GM21390 (cell line): Measurements from ENCODE around the gene SIPA1L3.
"Not testable (repeated sequence)": the region's sequence is repeated elsewhere in the genome, so short reads cannot be mapped to it uniquely, and the experiment has no call there.

ENCODE experiments used
- ATAC-seq: cut with Tn5 transposase; IDR thresholded peaks from one replicate; pipeline ENCODE4 v1.9.1; 2021; ENCODE audit not compliant: unreplicated experiment

Gene SIPA1L3

DNA sequence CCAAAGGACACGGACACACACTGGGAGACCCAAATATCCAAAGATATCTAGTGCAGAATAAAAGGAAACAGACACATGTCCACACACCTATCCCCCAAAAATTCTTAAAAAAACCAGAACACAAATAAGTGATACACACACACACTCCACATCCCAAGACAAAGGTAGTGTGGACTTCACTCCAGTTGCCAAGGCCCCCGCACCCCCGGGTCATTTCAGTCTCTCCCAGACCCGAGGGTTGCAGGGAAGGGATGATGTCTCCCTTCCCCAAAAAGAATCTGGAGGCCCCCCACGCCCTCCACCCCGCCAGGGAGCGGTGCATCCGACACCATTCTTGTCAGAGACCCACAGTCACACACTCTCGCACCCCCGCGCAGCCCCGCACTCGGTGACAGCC, 316.6 kb downstream of the SIPA1L3 start:
- ATAC-seq = no peak

GRCh38 chr19:38224014-38224862, 317.2 kb downstream of the SIPA1L3 start, which contains the start of gene DPF1:
Gene DPF1 (minus strand): TSS chr19:38224222. CDS start chr19:38224142, 80 bp downstream.
- no peak for ATAC-seq

DNA sequence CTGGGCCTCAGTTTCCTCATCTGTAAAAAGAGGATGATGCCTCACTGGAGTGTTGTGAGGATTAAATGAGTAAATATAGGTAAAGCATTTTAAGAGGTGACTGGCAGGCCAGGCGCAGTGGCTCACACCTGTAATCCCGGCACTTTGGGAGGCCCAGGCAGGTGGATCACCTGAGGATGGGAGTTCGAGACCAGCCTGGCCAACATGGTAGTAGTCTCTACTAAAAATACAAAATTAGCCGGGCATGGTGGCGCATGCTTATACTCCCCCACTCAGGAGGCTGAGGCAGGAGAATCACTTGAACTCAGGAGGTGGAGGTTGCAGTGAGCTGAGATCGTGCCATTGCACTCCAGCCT, 317.8 kb downstream of the SIPA1L3 start:
- ATAC-seq = not testable (repeated sequence)

DNA sequence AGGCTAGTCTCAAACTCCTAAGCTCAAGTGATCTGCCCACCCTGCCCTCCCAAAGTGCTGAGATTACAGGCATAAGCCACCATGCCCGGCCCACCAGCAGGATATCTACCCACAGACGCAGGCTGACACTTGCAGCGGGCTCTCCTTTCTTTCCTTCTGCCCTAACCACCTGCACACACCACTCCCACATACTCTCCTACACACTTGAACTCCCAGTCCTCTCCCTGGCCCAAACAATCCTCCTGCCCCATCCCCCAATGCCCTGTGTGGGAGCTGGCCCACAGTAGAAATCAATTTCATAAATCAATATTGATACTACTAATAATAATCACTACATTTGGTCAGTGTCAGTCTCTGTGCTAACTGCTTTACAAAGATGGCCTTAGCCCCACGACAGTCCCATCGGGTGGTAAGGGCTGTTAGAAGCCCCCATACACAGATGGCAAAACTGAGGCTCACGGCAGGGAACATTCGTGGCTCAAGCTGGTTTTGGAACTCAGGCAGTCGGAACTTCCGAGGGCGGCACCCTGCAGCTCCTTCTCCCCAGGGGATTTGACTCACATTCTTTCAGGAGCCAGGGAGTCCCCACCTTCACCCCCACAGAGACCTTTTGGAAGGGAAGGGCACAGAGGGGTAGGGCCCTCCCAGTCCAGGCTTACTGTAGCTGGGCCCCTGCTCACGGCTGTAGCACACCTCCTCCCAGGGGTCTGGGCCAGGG, 320.4 kb downstream of the SIPA1L3 start:
- no peak for ATAC-seq

GRCh38 chr19:38228005-38228377, 321.0 kb downstream of the SIPA1L3 start:
- ATAC-seq = no peak

GRCh38 chr19:38228491-38229439, 321.8 kb downstream of the SIPA1L3 start:
- no peak for ATAC-seq

- ATAC-seq = no peak
Measured at GRCh38 chr19:38229585-38230073, 322.6 kb downstream of the SIPA1L3 start.

DNA sequence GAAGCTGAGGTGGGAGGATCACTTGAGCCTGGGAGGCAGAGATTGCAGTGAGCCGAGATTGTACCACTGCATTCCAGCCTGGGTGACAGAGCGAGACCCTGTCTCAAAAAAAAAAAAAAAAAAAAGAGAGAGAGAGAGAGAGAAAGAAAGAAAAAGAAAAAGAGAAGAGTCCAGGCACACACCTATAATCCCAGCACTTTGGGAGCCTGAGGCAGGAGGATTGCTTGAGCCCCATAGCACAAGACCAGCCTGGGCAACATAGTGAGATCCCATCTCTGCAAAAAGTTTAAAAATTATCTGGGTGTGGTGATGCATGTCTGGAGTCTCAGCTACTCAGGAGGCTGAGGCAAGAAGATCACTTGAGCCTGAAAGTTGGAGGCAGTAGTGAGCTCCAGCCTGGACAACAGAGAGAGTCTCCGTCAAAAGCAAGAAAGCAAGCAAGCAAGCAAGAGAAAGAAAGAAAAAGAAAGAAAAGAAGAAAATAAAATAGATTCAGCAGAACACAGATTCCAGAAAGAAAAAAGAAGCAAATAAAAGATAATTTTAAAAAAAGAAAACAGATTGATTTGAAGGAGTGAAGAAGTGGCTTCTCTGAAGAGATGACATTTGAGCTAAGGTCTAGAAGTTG, 323.6 kb downstream of the SIPA1L3 start:
- not testable (repeated sequence) for ATAC-seq

- no peak for ATAC-seq
Measured at GRCh38 chr19:38231918-38232317, 324.9 kb downstream of the SIPA1L3 start.

GRCh38 chr19:38233740-38234251, 326.8 kb downstream of the SIPA1L3 start:
- no peak for ATAC-seq

DNA sequence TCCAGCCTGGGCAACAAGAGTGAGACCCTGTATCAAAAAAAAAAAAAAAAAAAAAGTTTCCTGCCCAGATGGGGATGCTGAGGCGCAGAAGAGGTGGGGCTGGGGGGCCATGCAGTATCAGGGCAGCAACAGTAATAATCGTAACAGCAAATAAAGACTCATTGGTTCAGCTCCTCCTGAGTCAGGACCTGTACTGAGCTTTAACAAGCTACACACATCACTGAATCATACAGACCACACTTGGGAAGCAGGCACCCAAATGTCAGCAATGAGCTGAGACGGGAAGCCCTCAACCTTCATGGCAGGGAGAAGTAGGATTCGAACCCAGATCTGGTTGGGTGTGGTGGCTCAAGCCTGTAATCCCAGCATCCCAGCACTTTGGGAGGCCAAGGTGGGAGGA, 327.6 kb downstream of the SIPA1L3 start:
- no peak for ATAC-seq

GRCh38 chr19:38239816-38240215, 332.8 kb downstream of the SIPA1L3 start:
- ATAC-seq = no peak

- no peak for ATAC-seq
Measured at GRCh38 chr19:38243279-38243673, 336.3 kb downstream of the SIPA1L3 start.

DNA sequence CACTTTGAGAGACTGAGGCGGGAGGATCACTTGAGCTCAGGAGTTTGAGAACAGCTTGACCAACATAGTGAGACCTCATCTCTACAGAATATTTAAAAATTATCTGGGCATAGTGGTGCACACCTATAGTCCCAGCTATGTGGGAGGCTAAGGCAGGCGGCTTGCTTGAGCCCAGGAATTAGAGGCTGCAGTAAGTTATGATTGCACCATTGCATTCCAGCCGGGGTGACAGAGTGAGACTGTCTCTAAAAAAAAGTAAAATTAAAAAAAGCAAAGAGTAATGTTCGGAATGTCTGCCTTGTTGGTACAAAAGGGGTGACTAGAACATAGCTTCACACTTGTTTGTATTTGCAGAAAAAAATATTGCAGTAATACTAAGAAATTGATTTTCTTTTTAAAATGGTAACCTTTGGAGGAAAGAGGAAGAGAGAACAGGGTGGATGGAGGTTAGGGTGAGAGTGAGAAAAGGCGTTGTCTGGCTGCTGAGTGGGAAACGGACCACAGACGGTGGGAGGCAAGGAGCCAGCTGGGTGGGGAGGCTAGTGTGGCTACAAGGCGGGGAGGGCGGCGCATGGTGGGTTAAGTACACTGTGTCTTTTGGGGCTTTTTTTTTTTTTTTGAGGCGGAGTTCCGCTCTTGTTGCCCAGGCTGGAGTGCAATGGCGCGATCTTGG, 339.0 kb downstream of the SIPA1L3 start:
- no peak for ATAC-seq

DNA sequence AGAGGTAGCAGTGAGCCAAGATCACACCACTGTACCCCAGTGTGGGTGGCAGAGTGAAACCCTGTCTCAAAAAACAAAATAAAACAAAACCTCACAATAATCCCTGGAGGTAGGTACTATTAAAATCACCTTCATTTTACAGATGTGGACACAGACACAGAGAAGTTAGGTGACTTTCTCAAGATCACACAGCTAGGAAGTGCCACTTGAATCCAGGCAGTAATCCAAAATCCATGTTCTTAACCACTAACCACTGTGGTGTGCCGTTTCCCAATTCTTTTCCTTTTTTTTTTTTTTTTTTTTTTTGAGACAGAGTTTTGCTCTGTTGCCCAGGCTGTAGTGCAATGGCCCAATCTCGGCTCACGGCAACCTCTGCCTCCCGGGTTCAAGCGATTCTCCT, 340.1 kb downstream of the SIPA1L3 start:
- ATAC-seq = no peak

DNA sequence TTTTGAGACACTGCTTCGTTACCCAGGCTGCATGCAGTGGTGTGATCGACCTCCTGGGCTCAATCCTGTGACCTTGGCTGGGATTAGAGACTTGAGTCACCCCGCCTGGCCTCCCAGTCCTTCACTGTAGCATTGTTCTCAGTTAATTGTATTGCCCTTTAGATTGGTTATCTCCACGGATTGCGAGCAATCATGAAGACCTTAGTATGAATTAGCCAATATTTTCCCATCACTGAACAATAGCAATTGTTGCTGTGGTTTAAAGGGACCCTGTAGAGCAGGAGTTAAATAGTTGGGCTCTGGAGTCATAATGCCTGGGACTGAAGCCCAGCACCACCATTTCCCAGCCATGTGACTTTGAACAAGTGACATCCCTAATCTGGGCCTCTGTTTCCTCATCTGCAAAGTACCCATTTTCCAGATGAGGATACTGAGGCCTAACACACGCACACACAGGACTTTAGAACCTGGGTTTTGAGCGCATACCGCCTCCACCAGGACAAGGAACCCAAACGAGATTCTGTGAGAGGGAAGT, 340.8 kb downstream of the SIPA1L3 start:
- no peak for ATAC-seq

- ATAC-seq = no peak
Measured at GRCh38 chr19:38248421-38248820, 341.4 kb downstream of the SIPA1L3 start.

- no peak for ATAC-seq
Measured at GRCh38 chr19:38250428-38250820, 343.4 kb downstream of the SIPA1L3 start.

DNA sequence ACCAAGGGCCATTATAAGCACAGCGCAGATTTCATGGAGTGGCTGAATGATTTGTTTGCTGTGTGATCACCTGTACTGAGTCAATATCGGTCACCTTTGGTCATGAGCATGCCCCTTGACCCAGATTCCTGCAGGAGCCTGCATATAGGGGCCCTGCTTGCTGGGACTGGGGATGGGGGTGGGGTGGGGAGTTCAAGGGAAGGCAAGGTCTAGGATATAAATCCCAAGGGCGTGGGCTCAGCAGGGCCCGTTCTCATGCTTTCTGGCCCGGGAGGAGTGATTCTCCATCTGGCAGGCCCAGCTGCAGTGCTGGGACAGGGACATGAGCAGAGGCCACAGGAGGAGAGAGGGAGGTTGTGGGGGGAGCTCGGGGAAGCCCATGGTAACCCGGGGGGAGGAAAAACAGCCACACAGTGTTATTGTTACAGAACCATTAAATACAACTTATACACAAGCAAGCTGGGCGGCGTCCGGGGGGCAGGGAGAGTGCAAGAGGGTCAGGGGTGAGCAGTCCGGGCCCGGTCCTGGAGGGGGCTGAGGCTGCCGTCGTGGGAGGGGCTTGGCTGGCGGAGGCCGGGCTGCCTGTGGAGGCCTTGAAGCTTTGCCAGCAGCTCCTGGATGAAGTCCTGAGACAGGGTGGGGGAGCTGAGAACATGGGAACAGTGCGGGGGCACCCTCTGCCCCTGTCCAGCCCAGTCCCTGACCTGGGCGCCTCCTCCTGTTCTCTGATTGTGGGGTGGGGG, 344.0 kb downstream of the SIPA1L3 start:
- ATAC-seq = no peak
